GM21526 (cell line): Measurements from ENCODE around the gene KRTAP4-7.
"Not testable (repeated sequence)": the region's sequence is repeated elsewhere in the genome, so short reads cannot be mapped to it uniquely, and the experiment has no call there.

Source experiments
- ATAC-seq: cut with Tn5 transposase; IDR thresholded peaks from one replicate; pipeline ENCODE4 v1.9.1; 2021; ENCODE audit warnings: moderate library complexity; ENCODE audit not compliant: unreplicated experiment, low FRiP score

KRTAP4-7 gene

GRCh38 chr17:41107941-41108450 lies 24.0 kb downstream of the KRTAP4-7 start:
- ATAC-seq = no peak

DNA sequence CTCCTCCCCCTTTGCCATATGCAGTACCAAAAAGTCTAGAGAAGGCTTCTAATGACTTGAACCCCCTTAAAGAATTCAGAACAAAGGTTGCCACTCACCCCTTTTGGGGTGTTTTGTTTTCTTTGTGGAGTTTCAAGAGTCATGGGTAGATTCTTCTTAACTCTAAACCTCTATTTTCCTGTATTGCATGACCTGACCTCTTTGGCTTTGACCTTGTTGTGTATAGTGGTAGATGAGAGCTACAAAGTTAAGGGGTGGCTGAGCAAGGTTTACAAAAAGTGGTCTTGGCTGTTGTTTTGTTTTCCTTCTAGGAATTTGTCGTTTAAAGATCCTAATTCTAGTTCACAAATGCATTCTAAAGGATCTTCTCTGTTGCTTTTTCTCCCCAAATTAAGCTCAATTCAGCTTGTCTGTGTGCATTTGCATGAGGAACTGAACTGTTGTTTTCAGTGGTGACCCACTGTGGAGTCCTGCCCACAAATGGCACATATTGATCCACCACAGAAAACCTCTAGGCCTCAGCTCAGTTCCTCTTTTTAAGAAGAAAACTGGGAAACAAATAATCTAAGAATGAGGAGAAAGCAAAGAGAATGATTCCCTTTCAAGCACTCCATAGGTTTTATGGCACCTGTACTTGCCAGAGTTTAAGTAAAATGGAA lies 24.9 kb downstream of the KRTAP4-7 start:
- not testable (repeated sequence) for ATAC-seq

GRCh38 chr17:41111151-41111885 lies 27.4 kb downstream of the KRTAP4-7 start:
- no peak for ATAC-seq

- no peak for ATAC-seq
Measured at GRCh38 chr17:41116297-41116696, 32.3 kb downstream of the KRTAP4-7 start.

GRCh38 chr17:41117846-41118386 lies 34.0 kb downstream of the KRTAP4-7 start, which contains the start of gene KRTAP4-11:
Gene KRTAP4-11, minus strand, starts transcription at chr17:41118373. Its CDS starts 58 bp downstream, at chr17:41118315.
- not testable (repeated sequence) for ATAC-seq

DNA sequence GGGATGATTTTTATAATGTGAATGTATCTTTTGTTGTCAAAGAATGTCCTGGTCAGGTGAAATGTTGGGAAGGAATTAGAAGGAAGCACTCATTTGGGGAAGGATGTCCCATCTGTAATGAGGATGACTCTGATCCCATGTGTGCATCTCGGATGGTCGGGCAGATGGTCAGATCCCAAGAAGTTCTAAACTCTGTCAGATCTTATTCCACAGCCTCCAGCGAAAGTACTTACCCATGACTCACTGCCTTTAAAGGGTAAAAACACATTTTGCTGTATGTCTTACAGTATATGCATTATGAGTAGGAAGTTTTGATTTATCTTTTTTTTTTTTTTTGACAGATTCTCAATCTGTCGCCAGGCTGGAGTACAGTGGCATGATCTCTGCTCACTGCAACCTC lies 34.8 kb downstream of the KRTAP4-7 start:
- ATAC-seq = no peak

- ATAC-seq = not testable (repeated sequence)
Measured at GRCh38 chr17:41119696-41120690, 36.0 kb downstream of the KRTAP4-7 start.

DNA sequence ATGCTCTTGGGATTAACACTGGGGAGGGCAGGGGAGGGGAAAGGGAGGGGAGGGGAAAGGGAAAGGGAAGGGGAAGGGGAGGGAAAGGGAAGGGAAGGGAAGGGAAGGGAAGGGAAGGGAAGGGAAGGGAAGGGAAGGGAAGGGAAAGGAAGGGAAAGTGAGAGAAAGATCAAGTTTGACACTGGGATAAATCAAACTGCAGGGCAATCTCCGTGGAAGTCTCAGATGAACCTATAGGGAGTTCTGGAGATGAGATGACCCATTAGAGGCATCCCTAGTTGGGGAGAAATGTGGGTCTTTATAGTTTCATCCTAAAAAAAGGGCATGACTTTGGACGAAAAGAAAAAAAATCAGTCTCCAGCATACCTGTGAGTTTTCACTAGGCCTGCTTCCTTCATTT lies 37.8 kb downstream of the KRTAP4-7 start:
- ATAC-seq = no peak

DNA sequence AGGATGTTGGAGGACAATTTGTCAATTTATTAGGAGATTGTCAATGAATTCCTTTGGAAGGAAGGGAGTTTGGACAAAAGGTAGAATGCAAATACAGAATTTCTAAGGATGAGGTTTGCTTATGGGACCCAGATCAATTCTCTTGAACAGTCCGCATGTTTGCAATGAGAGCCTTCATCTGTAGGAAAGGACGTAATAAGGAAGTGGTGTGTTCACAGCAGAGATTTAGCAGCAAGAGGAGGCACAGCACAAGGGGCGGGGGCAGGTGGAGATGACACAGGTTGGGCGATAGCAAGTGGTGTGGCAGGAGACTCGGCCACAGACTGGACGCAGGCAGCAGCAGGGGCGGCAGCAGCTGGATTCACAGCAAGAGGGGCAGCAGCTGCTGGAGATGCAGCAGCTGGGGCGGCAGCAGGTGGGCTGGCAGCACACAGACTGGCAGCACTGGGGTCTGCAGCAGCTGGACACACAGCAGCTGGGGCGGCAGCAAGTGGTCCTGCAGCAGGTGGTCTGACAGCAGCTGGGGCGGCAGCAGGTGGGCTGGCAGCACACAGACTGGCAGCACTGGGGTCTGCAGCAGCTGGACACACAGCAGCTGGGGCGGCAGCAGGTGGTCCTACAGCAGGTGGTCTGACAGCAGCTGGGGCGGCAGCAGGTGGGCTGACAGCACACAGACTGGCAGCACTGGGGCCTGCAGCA lies 39.5 kb downstream of the KRTAP4-7 start:
- ATAC-seq = not testable (repeated sequence)

DNA sequence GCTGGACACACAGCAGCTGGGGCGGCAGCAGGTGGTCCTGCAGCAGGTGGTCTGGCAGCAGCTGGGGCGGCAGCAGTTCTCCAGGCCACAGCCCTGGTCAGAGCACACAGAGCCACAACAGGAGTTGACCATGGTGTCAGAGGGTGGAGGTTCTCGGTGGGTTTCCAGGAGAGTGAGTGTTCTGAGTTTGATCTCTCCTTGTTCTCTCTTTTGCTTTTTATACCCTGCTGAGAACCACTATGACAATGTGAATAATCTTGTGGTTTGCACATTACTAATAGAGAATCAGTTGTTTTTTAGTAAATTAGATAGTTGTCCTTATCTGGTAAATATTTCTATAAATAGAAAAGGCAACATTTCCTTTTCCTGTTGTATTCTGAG lies 40.0 kb downstream of the KRTAP4-7 start, which contains the start of gene KRTAP4-12:
Gene KRTAP4-12 (minus strand): TSS at position 192 of the 381 bp plus-strand sequence. CDS start 60 bp downstream, at position 132.
- not testable (repeated sequence) for ATAC-seq

DNA sequence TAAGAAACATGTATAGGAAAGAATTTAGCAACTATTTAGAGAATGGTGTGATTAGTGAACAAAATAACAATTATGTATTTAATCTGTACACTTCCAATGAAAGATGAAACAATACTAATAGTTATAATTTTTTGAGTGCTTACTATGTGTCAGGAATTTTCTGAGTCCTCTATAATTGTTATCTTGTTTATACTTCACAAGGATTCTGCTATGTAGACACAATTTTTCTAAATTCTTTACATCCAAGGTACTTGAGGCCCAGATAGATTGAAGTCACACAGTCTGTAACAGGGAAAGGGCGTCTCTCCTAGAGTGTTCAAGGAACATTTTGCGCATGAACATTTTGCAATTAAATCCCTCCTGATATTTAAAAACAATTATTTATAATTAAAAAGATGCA lies 41.1 kb downstream of the KRTAP4-7 start:
- no peak for ATAC-seq

DNA sequence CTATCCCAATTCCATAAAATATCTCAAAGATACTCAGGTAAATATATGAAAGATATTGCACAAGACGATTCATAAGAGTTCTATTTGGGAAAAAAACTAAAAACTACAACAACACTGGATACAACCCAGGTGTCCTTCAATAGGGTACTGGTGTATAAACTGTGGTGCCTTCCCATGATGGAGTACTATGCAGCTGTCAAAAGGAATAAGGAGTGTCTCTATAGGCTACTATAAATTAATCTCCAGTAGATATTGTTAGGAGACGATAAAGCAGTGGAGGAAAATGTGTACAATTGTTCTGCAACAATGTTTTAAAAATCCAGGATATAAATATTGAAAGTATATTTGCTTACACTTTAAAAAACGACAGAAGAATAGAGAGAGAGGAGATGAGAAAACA lies 42.5 kb downstream of the KRTAP4-7 start:
- no peak for ATAC-seq

DNA sequence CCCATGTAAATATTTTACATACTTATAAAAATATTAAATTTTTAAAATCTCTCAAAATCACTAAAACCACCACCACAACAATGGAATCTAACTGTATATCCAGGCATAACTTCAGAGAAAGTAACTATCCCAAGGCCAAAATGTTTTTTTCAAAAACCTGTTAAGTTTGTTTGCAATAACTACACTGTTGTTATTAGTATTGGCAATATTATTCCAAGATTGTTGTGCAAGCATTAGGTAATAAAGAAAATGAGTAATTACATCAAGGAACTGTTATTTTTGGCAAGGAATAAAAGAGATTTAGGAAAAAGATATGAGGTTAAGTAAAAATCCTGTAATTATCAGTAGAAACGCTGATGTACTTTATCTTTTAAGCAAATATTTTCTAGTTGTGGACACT lies 43.4 kb downstream of the KRTAP4-7 start:
- no peak for ATAC-seq

DNA sequence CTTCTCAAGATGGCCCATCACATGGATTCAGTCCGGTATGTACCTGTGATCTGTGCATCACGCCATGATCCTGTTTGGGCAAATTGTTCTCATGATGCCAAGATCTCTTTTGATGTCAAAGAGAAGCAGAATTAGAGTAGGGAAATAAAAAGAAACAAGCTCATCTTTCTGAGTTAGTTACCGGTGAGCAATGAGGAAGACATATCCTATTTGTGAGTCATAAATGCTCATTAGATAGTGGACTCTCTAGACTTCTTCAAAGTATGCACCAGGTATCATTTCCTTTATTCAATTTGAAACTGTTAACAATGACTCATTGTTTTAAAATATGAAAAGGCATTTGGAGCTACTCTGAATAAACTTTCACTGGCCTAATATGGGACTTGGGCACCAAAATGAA lies 48.0 kb downstream of the KRTAP4-7 start:
- no peak for ATAC-seq

DNA sequence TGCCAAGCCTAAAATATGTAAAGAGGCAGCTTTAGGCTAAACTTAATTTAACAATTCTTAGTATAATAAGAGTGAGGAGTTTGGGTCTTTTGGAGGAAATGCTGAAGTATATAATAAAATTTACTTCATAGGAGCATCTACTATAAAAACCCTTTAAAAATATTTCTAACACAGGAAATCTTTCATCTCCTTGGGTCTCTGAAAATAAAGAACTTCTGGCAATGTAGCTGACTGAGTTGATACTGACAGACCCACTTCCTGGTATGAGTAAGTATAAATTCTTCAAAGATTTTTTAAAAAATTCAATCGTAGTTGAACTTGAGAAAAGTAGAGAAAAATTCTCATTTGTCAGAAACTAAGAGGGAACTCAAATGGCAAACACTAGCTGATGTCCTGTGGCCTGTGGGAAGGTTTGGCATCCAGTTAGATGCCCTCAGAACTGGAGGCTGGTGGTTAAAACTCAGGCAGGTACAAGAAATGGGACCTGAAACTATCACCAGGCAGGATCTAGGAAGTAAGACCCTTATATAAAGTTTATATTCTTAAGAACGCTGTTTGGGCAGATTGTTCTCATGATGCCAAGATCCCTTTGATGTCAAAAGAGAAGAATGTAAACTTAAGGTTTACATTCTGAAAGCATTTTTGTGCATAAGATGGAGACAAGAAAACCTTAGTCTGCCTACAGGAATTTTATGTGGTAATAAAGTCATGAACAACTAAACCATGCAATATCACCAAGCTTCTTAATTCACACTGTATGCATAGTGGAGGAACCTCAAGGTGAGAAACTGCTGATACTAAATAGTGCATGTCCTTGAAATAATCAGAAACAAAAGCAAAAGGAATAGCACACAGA lies 50.2 kb downstream of the KRTAP4-7 start:
- no peak for ATAC-seq
